ENCODE results near the gene SYNGR4.

SYNGR4 gene

DNA sequence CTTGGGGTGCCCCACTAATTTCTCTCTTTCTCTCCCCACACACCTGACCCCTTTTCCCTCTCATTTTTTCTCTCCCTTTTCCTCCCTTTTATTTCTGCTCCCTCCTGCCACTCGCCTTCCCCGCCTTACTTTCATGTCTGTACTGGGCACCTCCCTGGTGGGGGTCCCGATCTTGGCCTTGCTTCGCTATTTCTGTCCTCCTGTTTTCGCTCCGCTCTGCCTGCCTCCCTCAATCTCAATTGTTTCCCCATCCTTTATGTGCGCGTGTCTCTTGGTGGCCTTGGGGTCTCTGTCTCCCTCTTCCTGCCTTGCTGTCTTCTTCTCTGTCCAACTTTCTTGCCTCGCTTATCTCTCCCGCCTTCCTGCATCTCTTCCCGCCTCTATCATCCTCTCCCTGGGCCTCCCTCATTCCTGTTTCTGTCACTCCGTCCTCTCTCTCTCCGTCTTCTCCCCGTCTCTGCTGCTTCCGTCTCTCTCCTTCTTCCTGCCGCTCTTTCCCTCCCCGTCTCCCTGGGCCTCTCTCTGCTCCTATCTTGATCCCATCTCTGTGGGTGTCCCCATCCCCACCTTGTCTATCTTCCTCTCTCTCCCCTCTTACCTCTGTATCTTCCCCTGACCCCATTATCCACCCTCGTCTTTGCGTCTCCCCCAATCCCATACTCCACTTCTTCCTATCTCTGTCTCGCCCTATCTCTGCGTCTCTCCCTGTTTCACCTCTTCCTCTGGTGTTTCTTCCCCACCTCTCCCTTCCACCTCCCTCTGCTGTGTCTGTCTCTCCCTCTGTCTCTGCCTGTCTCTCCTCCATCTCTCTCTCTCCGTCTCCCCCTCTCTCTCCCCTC, 33.3 kb downstream of the SYNGR4 start:
- no peak for DNase-seq

- DNase-seq, result no peak
Measured at GRCh38 chr19:48398102-48398374, 33.9 kb downstream of the SYNGR4 start.

DNA sequence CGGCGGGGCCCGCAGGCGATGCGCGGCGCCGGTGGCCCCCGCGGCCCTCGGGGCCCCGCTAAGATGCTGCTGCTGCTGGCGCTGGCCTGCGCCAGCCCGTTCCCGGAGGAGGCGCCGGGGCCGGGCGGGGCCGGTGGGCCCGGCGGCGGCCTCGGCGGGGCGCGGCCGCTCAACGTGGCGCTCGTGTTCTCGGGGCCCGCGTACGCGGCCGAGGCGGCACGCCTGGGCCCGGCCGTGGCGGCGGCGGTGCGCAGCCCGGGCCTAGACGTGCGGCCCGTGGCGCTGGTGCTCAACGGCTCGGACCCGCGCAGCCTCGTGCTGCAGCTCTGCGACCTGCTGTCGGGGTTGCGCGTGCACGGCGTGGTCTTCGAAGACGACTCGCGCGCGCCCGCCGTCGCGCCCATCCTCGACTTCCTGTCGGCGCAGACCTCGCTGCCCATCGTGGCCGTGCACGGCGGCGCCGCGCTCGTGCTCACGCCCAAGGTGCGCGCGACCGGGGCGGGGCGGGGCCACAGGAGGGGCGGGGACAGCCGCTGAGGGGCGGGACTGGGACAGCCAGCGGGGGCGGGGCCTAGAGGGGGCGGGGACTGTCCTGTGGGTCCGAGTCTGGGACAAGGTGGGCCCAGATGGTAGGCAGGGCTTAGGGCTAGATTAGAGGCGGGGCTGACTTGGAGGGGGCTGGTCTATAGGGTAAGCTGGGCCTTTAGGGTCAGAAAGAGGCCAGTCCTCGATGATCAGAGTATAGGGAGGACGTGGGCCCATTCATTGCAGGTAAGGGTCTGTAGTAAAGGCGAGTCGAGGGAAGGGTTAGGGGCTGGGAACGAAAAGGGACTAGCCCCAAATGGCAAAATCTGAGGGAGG, 34.4 kb downstream of the SYNGR4 start:
- peak; percentile 80 for DNase-seq

DNA sequence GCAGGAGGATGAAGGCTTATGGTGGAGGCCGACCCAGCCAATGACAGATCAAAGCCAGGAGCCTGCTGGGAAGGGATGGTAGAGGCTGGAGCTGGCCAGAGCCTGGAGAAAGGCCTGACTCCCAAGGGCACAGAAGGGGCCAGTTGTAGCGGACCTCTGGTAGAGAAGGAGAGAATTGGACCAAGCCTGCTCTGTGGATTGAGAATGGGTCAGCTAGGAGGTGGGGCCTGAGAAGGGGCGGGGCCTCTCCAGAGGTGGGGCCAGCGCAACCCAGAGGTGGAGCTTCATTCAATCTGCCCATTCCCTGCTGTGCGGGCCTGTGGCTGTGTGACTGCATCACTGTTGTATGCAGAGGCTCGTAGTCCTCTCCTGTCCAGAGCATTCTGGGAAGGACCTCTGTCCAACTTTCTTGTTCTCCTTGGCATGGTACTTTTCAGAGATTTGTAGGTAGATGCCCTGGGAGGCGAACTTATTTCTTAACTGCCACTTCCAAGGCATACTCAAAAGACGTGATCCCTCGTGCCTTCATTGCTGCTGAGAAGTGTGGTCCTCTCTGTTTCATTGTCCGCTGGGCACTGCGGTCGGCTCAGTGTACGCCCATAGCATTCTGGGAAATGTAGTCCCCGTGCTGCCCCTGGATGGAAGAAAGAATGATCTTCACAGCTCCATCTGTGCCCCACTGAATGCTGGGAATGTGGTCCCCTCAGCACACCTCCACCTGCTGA, 36.0 kb downstream of the SYNGR4 start:
- DNase-seq, result peak; percentile 62

DNA sequence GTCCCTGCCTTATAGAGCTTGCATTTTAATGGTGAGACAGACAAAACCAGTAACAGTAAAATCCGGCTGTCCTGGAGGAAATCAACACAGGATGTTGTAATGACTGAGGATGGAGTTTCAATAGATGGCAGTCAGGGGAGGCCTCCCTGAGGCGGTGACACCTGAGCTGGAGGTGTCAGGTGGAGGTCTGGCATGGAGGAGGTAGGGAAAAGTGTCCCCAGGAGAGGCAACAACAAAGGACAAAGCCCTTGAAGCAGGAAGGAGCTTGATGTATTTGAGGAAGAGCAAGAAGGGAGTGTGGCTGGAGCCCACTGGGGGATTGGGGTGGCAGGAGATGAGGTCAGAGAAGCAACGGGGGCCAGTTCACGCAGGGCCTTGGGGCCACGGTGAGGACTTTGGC, 37.1 kb downstream of the SYNGR4 start:
- DNase-seq, result no peak

DNA sequence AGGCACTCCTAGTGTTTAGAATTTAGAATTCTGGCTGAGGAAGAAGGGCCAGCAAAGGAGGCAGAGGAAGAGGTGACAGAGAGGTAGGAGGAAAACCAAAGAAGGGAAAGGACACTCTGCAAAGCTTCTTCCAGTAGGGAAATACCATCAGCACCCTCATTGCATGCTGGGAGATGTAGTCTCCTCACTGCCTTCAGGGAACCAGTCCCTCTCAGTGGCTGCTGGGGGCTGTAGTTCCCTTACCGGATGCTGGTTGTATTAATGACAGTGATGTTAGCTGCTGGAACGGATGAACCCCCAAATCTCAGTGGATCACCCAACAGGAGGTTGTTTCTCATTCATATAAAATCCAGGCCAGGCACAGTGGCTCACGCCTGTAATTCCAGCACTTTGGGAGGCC, 39.4 kb downstream of the SYNGR4 start:
- DNase-seq, result peak; percentile 22

- no peak for DNase-seq
Measured at GRCh38 chr19:48405010-48405659, 41.0 kb downstream of the SYNGR4 start.

- DNase-seq, result no peak
Measured at GRCh38 chr19:48405850-48406249, 41.7 kb downstream of the SYNGR4 start.

- no peak for DNase-seq
Measured at GRCh38 chr19:48413879-48414587, 49.9 kb downstream of the SYNGR4 start.

- DNase-seq, result no peak
Measured at GRCh38 chr19:48415395-48415794, 51.2 kb downstream of the SYNGR4 start.

DNA sequence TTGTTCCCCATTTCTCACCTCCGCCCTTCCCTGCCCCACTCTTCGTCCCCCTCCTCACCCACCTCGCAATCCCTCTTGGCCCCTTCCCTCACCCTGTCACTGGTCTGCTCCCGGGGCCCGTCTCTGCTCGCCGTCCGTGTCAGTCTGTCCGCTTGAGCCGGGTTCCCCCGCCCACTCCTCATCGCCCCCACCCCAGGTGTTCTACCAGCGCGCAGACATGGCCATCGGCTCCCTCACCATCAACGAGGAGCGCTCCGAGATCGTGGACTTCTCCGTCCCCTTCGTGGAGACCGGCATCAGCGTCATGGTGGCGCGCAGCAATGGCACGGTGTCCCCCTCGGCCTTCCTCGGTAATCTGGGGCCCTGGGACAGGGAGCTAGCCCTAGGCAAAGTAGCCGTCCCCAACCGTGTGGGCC, 51.6 kb downstream of the SYNGR4 start:
- no peak for DNase-seq

GRCh38 chr19:48417421-48417820, 53.3 kb downstream of the SYNGR4 start:
- no peak for DNase-seq

- DNase-seq, result no peak
Measured at GRCh38 chr19:48418317-48419064, 54.3 kb downstream of the SYNGR4 start.

DNA sequence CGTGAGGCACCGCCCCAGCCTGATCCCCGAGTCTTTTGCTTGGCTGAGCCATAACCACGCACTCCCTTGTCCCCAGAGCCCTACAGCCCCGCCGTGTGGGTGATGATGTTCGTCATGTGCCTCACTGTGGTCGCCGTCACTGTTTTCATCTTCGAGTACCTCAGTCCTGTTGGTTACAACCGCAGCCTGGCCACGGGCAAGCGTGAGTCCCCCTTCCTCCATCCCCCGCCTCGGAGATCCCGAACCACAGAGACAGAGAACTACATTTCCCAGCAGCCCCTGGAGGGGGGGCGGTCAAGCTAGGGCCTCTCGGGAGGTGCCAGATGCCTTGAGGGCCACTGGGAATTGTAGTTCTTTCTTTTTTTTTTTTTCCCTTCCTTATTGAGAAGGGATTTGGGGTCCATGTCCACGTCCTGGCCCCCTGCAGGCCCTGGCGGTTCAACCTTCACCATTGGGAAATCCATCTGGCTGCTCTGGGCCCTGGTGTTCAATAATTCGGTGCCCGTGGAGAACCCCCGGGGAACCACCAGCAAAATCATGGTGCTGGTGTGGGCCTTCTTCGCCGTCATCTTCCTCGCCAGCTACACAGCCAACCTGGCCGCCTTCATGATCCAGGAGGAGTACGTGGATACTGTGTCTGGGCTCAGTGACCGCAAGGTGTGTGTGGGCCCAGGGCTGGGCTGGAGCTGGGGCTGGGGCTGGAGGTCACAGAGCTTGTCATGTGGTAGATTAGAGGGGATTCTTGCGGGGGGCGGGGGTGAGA, 55.2 kb downstream of the SYNGR4 start:
- no peak for DNase-seq

DNA sequence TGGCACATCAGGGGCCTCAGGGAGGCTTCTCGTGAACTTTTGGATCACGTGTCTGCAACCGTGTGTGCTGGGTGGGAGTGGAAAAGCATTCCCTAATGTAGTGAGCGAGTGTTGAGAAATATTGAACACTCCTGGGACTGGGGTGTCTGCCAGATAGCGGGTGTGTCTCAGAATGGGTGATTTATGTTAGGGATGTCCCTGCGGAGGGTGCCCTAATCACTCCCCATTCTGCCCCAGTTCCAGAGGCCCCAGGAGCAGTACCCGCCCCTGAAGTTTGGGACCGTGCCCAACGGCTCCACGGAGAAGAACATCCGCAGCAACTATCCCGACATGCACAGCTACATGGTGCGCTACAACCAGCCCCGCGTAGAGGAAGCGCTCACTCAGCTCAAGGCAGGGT, 57.4 kb downstream of the SYNGR4 start:
- no peak for DNase-seq

DNA sequence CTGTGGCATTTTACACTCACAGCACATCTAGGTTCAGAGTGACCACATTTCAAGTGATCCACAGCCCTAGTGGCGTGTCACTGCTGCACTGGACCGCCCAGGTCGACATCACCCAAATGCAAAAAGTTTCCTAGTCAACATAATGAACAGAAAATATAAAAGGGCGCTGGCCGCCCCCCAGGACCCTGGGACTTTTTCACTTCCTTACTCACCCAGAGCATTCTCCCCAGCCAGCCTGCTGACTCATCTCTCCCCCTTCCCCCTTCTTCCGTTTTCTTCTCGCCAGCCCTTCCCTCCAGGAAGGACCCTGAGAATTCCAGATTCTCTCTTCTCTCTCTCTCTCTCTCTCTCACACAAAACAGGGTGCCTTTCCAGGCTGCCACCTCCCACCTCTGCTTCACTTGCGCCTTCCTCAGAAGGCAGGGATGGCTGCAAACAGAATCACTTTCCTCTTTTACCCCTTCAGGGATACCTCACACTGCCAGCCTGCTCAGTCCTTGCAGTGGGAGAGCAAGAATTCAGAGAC, 60.6 kb downstream of the SYNGR4 start:
- no peak for DNase-seq
